LNCAP (cell line): Measurements from ENCODE around the gene ZFHX3.

Experiments
- CTCF ChIP-seq: fragments of 450-650 bp; IDR thresholded peaks from 2 replicates; pipeline ENCODE4 v1.5.1; 2017; ENCODE audit warnings: mild to moderate bottlenecking

Gene ZFHX3

GRCh38 chr16:72865258-72865657 is 182.7 kb downstream of the ZFHX3 start:
- no peak for TF ChIP-seq CTCF

- no peak for TF ChIP-seq CTCF
Observed at GRCh38 chr16:72864130-72864833, 183.6 kb downstream of the ZFHX3 start.

GRCh38 chr16:72862090-72862489 is 185.8 kb downstream of the ZFHX3 start:
- TF ChIP-seq CTCF: no peak

- no peak for TF ChIP-seq CTCF
Observed at GRCh38 chr16:72860726-72861562, 187.0 kb downstream of the ZFHX3 start.

GRCh38 chr16:72859581-72859980 is 188.3 kb downstream of the ZFHX3 start:
- TF ChIP-seq CTCF: no peak

GRCh38 chr16:72858665-72859493 is 189.0 kb downstream of the ZFHX3 start:
- no peak for TF ChIP-seq CTCF

GRCh38 chr16:72857834-72858664 is 189.9 kb downstream of the ZFHX3 start:
- no peak for TF ChIP-seq CTCF
